HepG2 (cell line): ENCODE data around the gene IFI27. TPM values are rescaled to one million over a fixed set of nuclear protein-coding genes. Genes with fewer than 3 reads are reported as not detected.
A peak's percentile ranks its signal among the peaks of the same experiment; 100 is the strongest.

Experiments
- ARNT2 ChIP-seq: sonication (generic); formaldehyde crosslinking; IDR thresholded peaks from 2 replicates; pipeline ENCODE4 v1.8.0; 2022; ENCODE audit warnings: mild to moderate bottlenecking, low read depth, missing genetic modification reagents, moderate library complexity
- DMAP1 ChIP-seq: IDR thresholded peaks from 2 replicates; pipeline ENCODE4 v1.6.1; 2016
- FOXA3 ChIP-seq: IDR thresholded peaks from 2 replicates; pipeline ENCODE4 v1.6.1; 2016; ENCODE audit warnings: missing genetic modification reagents, missing compliant biosample characterization
- HNRNPUL1 ChIP-seq: fragments of 200-400 bp; formaldehyde crosslinking; IDR thresholded peaks from 2 replicates; pipeline ENCODE4 v1.6.1; 2017; ENCODE audit warnings: low read depth, mild to moderate bottlenecking, low read length, moderate library complexity
- KDM3A ChIP-seq: IDR thresholded peaks from 2 replicates; pipeline ENCODE4 v1.6.1; 2018; ENCODE audit warnings: low read depth, missing compliant biosample characterization
- NFYB ChIP-seq: sonication (generic); formaldehyde crosslinking; IDR thresholded peaks from 2 replicates; pipeline ENCODE4 v1.4.0; 2020; ENCODE audit warnings: missing genetic modification reagents
- PITX1 ChIP-seq: sonication (generic); formaldehyde crosslinking; IDR thresholded peaks from 2 replicates; pipeline ENCODE4 v1.5.1; 2020; ENCODE audit warnings: mild to moderate bottlenecking, missing genetic modification reagents
- RBM22 ChIP-seq: fragments of 200-400 bp; formaldehyde crosslinking; optimal IDR thresholded peaks from 2 replicates; pipeline ENCODE3; 2017; ENCODE audit warnings: mild to moderate bottlenecking, low read length, moderate library complexity
- THAP11 ChIP-seq: IDR thresholded peaks from 2 replicates; pipeline ENCODE4 v1.6.1; 2016; ENCODE audit warnings: missing biosample characterization, missing genetic modification reagents
- XRCC5 ChIP-seq: fragments of 200-400 bp; formaldehyde crosslinking; optimal IDR thresholded peaks from 2 replicates; pipeline ENCODE3; 2017; ENCODE audit warnings: mild to moderate bottlenecking, low read length
- ZNF547 ChIP-seq: sonication (generic); formaldehyde crosslinking; IDR thresholded peaks from 2 replicates; pipeline ENCODE4 v1.5.1; 2020; ENCODE audit warnings: mild to moderate bottlenecking, missing genetic modification reagents
- ZNF605 ChIP-seq: sonication (generic); formaldehyde crosslinking; IDR thresholded peaks from 2 replicates; pipeline ENCODE4 v1.8.0; 2022; ENCODE audit warnings: mild to moderate bottlenecking, missing genetic modification reagents
- polyA plus RNA-seq, 8 experiments: library from polyadenylated mRNA; depleted of rRNA in 3 of 8; stranded (reverse) in 7 of 8; unstranded in 1 of 8; fragments of >200 nt; fragmentation: Illumina TruSeq in 4 of 8; extraction: Trizol in 4 of 8; gene quantifications; 2 replicates each; pipeline versions ENCODE4 v1.2.1 to v1.2.3, GENCODE V29; 2011 to 2016; ENCODE audit warnings: low read depth in 4 of 8, missing spikeins in 1 of 8, mixed read lengths in 1 of 8; ENCODE audit not compliant: insufficient read depth in 1 of 8
- total RNA-seq, 5 experiments: library from RNA; depleted of rRNA; stranded (reverse); fragments of >200 nt; fragmentation: Illumina TruSeq; extraction: Trizol; gene quantifications; 2 replicates each; pipeline ENCODE4 v1.2.3, GENCODE V29; 2016; ENCODE audit warnings: low read depth in 1 of 5
- TF ChIP-seq, protein P1 (sequence below), 2 experiments: sonication (generic) in 1 of 2; formaldehyde crosslinking in 1 of 2; IDR thresholded peaks; 2 replicates each; pipeline versions ENCODE4 v1.6.1 to v1.9.0; 2014 to 2022; ENCODE audit warnings: antibody characterized with exemption in 1 of 2, borderline replicate concordance in 1 of 2, inconsistent platforms in 1 of 2, low read depth in 1 of 2, missing genetic modification reagents in 1 of 2
- TF ChIP-seq, protein P2 (sequence below): sonication (generic); formaldehyde crosslinking; IDR thresholded peaks from 2 replicates; pipeline ENCODE4 v1.4.0; 2020; ENCODE audit warnings: missing genetic modification reagents
- TF ChIP-seq, protein P3 (sequence below): IDR thresholded peaks from 2 replicates; pipeline ENCODE4 v1.6.1; 2016; ENCODE audit warnings: missing biosample characterization, missing genetic modification reagents, low read depth
- TF ChIP-seq, protein P4 (sequence below): sonication (generic); formaldehyde crosslinking; conservative IDR thresholded peaks from 2 replicates; pipeline ENCODE4 v1.4.0; 2020; ENCODE audit warnings: missing genetic modification reagents

Gene IFI27
- total and polyA plus RNA-seq, 2 of the 13 experiments (the other 11 are each of a cell fraction or from before 2014, with no cell fraction given) = 1.2 to 1.7 TPM

DNA sequence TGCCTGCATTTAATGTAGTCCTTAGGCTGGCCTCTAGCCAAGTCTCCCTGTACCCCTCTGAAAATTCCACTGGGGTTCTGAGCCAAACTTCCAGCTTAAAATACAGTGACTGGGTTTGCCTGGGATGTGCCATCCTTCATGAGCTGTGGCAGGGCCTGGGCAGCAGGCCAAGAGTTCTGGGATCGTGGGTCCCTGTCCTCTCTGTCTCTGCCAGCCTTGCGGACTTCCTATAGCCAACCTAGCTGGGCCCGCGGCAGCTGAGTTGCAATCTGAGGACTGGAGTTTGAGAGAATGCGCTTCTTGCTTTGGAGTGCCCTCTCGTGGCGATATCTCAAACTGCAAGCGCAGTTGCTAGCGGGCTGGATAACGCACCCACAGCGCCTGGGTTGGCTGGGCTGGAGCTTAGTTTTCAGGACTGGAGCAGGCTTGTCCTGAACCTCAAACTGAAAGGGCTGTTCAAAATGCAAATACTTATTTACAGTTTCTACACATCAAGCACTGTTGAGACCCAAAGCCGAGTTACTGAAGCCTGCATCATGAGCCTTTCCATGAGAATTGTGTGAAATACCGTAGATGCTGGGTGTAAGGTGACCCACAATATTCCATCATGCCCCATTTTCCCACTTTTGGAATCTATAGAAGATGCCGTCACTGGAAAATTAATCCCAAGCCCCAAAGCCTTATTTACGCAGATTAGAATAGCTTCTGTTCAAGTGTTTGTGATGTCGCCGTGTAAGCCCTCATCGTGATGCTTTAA, 26.2 kb downstream of the IFI27 start (continued):
- TF ChIP-seq, protein P1, sequence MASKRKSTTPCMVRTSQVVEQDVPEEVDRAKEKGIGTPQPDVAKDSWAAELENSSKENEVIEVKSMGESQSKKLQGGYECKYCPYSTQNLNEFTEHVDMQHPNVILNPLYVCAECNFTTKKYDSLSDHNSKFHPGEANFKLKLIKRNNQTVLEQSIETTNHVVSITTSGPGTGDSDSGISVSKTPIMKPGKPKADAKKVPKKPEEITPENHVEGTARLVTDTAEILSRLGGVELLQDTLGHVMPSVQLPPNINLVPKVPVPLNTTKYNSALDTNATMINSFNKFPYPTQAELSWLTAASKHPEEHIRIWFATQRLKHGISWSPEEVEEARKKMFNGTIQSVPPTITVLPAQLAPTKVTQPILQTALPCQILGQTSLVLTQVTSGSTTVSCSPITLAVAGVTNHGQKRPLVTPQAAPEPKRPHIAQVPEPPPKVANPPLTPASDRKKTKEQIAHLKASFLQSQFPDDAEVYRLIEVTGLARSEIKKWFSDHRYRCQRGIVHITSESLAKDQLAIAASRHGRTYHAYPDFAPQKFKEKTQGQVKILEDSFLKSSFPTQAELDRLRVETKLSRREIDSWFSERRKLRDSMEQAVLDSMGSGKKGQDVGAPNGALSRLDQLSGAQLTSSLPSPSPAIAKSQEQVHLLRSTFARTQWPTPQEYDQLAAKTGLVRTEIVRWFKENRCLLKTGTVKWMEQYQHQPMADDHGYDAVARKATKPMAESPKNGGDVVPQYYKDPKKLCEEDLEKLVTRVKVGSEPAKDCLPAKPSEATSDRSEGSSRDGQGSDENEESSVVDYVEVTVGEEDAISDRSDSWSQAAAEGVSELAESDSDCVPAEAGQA (IDR thresholded peaks at IDR 0.05; ENCODE audit: low read depth) = no peak
- TF ChIP-seq, protein P1 (CRISPR knock-in tag; IDR thresholded peaks at IDR 0.05; ENCODE audit: borderline replicate concordance) = no peak
- TF ChIP-seq ZNF605 (no peak), NFYB (CRISPR knock-in tag) (no peak), ARNT2 (CRISPR knock-in tag) (no peak), PITX1 (no peak), XRCC5 (peak; percentile 65), DMAP1 (CRISPR knock-in tag) (no peak), ZNF547 (CRISPR knock-in tag) (no peak), HNRNPUL1 (no peak), KDM3A (CRISPR knock-in tag) (peak; percentile 38; the same call in 1 of the 2 replicates), FOXA3 (CRISPR knock-in tag) (0 out of 2 replicates have a peak, but pooled peaks have one; percentile 27), THAP11 (CRISPR knock-in tag) (peak; percentile 43; the same call in 1 of the 2 replicates), RBM22 (no peak)
- TF ChIP-seq, protein P2, sequence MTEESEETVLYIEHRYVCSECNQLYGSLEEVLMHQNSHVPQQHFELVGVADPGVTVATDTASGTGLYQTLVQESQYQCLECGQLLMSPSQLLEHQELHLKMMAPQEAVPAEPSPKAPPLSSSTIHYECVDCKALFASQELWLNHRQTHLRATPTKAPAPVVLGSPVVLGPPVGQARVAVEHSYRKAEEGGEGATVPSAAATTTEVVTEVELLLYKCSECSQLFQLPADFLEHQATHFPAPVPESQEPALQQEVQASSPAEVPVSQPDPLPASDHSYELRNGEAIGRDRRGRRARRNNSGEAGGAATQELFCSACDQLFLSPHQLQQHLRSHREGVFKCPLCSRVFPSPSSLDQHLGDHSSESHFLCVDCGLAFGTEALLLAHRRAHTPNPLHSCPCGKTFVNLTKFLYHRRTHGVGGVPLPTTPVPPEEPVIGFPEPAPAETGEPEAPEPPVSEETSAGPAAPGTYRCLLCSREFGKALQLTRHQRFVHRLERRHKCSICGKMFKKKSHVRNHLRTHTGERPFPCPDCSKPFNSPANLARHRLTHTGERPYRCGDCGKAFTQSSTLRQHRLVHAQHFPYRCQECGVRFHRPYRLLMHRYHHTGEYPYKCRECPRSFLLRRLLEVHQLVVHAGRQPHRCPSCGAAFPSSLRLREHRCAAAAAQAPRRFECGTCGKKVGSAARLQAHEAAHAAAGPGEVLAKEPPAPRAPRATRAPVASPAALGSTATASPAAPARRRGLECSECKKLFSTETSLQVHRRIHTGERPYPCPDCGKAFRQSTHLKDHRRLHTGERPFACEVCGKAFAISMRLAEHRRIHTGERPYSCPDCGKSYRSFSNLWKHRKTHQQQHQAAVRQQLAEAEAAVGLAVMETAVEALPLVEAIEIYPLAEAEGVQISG = peak; percentile 53
- TF ChIP-seq, protein P3, sequence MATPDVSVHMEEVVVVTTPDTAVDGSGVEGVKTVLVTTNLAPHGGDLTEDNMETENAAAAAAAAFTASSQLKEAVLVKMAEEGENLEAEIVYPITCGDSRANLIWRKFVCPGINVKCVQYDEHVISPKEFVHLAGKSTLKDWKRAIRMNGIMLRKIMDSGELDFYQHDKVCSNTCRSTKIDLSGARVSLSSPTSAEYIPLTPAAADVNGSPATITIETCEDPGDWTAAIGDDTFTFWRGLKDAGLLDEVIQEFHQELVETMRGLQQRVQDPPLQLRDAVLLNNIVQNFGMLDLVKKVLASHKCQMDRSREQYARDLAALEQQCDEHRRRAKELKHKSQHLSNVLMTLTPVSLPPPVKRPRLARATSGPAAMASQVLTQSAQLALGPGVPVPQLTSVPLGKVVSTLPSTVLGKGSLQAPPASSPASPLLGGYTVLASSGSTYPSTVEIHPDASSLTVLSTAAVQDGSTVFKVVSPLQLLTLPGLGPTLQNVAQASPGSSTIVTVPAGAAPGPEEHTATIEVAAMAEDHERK (CRISPR knock-in tag) = no peak
- TF ChIP-seq, protein P4, sequence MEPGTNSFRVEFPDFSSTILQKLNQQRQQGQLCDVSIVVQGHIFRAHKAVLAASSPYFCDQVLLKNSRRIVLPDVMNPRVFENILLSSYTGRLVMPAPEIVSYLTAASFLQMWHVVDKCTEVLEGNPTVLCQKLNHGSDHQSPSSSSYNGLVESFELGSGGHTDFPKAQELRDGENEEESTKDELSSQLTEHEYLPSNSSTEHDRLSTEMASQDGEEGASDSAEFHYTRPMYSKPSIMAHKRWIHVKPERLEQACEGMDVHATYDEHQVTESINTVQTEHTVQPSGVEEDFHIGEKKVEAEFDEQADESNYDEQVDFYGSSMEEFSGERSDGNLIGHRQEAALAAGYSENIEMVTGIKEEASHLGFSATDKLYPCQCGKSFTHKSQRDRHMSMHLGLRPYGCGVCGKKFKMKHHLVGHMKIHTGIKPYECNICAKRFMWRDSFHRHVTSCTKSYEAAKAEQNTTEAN = no peak
